Measurements from ENCODE around the gene GAR1. TPM values are rescaled to one million over a fixed set of nuclear protein-coding genes. Genes with fewer than 3 reads are reported as not detected.

The GAR1 gene
- total RNA-seq, 1 donor from 2014 or later: not detected

DNA sequence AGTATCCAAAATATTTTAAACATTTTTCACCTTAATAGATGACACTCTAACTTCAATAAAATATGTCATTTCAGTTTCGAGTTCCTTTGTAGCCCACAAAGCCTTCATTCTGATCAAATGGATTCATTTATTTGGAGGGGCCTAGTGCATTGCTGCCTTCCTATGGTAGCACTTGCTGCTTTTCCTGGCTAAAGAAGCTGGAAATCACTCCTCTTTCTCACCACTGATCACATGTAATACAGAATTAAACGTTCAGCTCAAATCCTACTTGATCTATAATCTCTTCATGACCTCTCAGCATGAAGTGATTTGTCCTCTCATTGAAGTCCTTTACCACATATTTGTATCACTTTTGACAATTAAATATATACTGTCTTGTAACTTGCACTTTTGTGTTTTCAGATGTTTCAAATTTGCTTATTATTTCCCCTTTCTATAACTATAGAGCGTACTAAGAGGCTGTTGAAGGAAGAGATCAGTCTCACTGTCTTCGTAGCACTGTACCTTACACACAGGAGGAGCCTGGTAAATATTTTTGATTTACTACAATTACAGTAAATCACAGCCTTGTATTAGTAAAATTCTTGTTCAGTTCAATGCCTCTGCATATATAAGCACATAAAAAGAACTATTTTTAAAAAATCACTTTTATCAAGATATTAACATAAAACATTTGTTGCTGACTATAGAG, 14.3 kb upstream of the GAR1 start:
- Histone ChIP-seq H3K27ac (no peak overlapping the region), H3K27me3 (no peaks in the 10 kb centered on the region), H3K9me3 (no peaks in the 10 kb centered on the region), H3K36me3 (no peaks in the 10 kb centered on the region), H3K4me1 (no peaks in the 10 kb centered on the region), H3K4me3 (no peak overlapping the region)
- DNase-seq (ENCODE audit: low spot score in 2 of 2): no peak
- TF ChIP-seq CTCF (IDR thresholded peaks at IDR 0.05): no peak
- intact Hi-C loops (cut with DNase I): no loop called here

DNA sequence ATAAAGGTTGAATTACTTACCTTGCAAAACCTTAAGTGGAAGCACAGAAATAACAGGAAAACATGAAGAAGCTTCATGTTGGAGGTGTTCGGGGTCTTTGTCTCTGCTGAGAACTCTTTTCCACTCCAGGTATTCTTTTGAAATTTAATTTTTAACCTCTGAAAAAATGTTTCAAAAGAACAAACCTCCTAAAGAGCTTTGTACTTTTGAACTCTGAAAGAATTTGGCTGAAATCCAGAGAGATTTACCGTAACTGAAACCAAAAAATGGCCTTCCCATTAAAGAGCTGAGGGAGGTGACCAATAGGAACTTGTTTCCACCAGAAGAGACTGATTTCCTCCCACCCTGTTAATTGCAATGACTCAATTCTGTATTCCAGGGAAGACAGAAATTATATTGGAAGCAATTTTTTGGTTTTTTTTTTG, 13.7 kb upstream of the GAR1 start, which contains the start of gene CFI:
TSS of gene CFI (minus strand) at position 105 of the 425 bp plus-strand sequence. CDS start at position 77, 28 bp downstream.
- Histone ChIP-seq H3K4me1 (no peaks in the 10 kb centered on the region), H3K36me3 (no peaks in the 10 kb centered on the region), H3K4me3 (no peak within 1 kb of the TSS), H3K27ac (no peak within 1 kb of the TSS), H3K27me3 (no peaks in the 10 kb centered on the region), H3K9me3 (no peaks in the 10 kb centered on the region)
- intact Hi-C loops (cut with DNase I): no loop called here
- no peak for DNase-seq (ENCODE audit: low spot score in 2 of 2)
- TF ChIP-seq CTCF (IDR thresholded peaks at IDR 0.05): no peak

DNA sequence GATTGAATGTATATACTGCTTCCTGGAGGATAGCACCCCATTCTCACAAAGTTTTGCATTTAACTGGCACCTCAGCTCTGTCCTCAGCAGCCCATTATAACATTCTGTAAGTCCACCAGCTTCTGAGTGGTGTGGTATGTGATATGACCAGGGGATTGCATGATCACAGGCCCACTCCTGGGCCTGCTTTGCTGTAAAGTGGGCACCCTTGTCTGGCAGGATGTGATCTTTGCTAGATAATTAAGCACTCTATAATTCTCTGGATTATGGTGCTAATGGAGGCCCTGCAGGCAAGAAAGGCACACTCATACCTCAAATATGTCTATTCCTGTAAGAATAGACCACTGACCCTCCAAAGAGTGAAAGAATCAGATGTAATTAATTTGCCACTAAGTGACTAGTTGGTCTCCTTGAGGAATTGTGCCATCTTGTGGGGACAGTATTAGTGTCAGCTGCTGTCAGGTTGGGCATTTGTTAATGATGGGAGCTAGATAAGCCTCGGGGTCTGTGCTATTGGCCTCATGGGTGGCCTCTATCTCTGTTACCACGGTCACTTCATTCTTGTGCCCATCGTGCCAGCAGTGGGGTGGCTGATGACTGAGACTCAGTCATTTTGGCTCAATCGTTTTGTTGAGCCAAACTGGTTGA, 11.5 kb upstream of the GAR1 start:
- TF ChIP-seq CTCF (IDR thresholded peaks at IDR 0.05): peak in 1 of 3 experiments; percentile 34
- Histone ChIP-seq H3K9me3 (no peaks in the 10 kb centered on the region), H3K27me3 (no peaks in the 10 kb centered on the region), H3K4me3 (no peak overlapping the region), H3K36me3 (no peaks in the 10 kb centered on the region), H3K4me1 (no peaks in the 10 kb centered on the region), H3K27ac (no peak overlapping the region)
- DNase-seq (ENCODE audit: low spot score in 2 of 2): no peak
- intact Hi-C loops (cut with DNase I): no loop called here

DNA sequence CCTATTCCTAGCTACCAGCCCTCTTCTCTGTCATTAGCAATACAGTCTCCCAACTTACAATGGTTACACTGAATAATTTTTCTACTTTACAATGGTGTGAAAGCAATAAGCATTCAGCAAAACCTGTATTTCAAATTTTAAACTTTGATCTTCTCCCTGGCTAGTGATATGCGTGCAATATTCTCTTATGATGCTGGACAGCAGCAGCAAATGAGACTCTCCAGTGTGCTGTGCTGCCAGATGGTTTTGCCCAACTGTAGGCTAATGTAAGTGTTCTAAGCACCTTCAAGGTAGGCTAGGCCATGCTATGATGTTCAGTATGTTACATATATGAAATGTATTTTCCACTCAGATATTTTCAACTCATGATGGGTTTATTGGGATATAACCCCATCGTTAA, 5.9 kb upstream of the GAR1 start:
- Histone ChIP-seq H3K27ac (no peak overlapping the region), H3K4me3 (no peak overlapping the region), H3K9me3 (no peaks in the 10 kb centered on the region), H3K27me3 (no peaks in the 10 kb centered on the region), H3K4me1 (no peaks in the 10 kb centered on the region), H3K36me3 (no peaks in the 10 kb centered on the region)
- no peak for DNase-seq (ENCODE audit: low spot score in 2 of 2)
- intact Hi-C loops (cut with DNase I): loop anchor here (10.0 kb wide), 1 partner anchor 245 kb away; the partner anchor contains the start of gene MCUB
- TF ChIP-seq CTCF (IDR thresholded peaks at IDR 0.05): no peak

GRCh38 chr4:109810552-109811387, 4.8 kb upstream of the GAR1 start:
- Histone ChIP-seq H3K36me3 (no peaks in the 10 kb centered on the region), H3K4me1 (no peaks in the 10 kb centered on the region), H3K9me3 (no peaks in the 10 kb centered on the region), H3K27ac (no peak overlapping the region), H3K27me3 (no peaks in the 10 kb centered on the region), H3K4me3 (no peak overlapping the region)
- no peak for TF ChIP-seq CTCF (IDR thresholded peaks at IDR 0.05)
- intact Hi-C loops (cut with DNase I): loop anchor here (10.0 kb wide), 1 partner anchor 246 kb away; the partner anchor contains the start of gene MCUB
- DNase-seq (ENCODE audit: low spot score in 2 of 2): no peak

Data from ascending aorta (tissue), 2 donors.